ENCODE data around the gene KAZN.

Gene KAZN

GRCh38 chr1:15008783-15009729 lies 410.6 kb downstream of the KAZN start:
- DNase-seq (ENCODE audit: low spot score): no peak

DNA sequence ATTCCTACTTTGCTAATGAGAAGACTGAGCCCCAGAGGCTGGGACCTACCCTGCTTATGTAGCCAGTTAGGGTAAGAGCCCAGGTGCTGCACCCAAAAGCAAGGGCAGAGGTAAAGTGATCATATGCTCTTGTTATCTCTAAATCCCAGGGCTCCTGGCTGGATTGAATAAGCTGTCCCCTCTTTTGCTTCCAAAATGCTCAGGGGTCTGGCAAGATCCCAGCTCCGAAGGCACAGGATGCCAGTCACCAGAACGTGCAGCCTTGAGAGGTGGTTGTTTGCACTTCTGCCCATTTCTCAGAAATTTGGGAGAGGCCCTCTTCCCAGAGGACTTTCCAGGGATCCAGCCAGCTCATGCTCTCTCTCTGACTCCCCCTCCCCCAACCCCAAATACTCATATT lies 412.7 kb downstream of the KAZN start:
- peak; percentile 70 for DNase-seq (ENCODE audit: low spot score)

- no peak for DNase-seq (ENCODE audit: low spot score)
Observed at GRCh38 chr1:15011661-15012060, 413.2 kb downstream of the KAZN start.

- DNase-seq (ENCODE audit: low spot score): peak; percentile 84
Observed at GRCh38 chr1:15012822-15013221, 414.3 kb downstream of the KAZN start.

- no peak for DNase-seq (ENCODE audit: low spot score)
Observed at GRCh38 chr1:15013767-15014166, 415.3 kb downstream of the KAZN start.

DNA sequence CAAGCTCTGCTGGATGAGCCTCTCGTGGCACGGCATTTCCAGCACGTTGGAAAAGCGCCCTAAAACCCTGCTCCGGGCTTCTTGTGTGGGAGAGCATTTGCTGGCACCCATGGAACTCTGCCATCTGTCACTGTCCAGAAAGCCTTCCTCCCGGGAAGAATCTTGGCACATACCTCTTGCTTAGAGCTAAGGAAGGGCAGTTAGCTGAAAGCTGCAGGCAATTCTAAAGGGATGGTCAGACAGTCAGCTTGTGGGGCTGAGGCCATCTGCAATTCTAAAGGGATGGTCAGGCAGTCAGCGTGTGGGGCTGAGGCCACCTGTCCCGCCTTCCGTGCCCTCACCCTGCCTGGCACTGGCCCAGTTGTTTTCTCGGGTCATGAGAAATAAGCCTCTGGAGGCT lies 416.0 kb downstream of the KAZN start:
- peak; percentile 97 for DNase-seq (ENCODE audit: low spot score)

DNA sequence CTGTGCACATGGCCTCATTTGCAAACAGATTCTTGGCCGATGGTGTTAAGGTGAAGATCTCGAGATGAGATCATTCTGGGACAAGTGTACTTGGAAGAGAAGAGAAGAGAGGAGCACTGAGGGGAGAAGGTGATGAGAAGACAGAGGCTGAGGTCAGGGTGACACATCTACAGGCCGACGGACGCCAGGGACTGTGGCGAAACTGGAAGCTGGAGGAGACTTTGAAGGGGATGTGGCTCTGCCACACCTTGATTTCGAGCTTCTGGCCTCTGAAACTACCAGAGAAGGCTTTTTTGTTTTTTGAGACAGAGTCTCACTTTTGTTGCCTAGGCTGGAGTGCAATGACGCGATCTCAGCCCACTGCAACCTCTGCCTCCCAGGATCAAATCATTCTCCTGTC lies 417.5 kb downstream of the KAZN start:
- DNase-seq (ENCODE audit: low spot score): no peak

DNA sequence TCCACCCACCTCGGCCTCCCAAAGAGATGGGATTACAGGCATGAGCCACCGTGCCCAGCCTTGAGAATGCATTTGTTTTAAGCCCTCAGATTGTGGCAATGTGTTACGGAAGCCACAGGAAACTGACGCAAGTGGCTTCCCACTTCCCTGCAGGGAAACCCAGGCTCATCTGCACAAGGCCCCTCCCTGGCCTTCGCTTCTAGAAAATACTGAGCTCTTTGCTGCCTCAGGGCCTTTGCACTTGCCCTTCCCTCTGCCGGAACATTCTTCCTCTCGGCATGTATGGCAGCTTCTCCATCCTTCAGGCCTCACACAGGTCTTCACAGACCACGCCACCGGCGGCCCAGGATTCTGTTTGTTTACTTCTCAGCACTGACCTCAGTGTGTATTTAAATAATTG lies 418.0 kb downstream of the KAZN start:
- no peak for DNase-seq (ENCODE audit: low spot score)

DNA sequence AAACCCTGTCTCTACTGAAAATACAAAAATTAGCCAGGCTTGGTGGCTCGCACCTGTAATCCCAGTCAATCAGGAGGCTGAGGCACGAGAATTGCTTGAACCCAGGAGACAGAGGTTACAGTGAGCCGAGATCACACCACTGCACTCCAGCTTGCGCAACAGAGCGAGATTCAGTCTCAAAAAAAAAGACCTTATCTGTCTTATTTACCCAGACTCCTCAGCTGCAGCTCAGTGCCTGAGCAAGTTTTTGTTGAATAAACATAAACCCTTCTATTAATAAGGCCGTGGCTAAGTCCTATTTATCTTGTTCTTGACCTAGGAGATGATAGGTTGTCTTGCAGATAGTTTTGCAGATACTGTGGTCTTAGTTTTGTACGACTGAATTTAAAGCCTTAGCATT lies 418.6 kb downstream of the KAZN start:
- no peak for DNase-seq (ENCODE audit: low spot score)

DNA sequence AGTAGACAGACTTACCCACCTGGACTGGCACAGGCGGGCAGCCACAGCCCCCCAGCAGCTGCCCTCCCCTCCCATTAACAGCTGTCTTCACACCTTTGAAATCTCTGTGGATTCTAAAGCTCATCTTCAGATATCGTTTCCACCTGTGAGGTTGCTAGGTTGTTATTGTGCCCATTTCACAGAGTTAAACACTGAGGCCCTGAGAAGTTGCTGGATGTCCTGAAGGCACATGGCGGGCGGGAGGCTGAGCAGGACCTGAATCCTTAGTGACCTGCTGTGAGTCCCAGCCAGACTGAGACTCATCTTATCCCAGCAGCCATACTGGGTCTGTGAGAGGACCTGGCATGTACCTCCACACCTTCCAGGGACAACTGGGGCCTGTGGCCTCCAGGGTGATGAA lies 420.3 kb downstream of the KAZN start:
- no peak for DNase-seq (ENCODE audit: low spot score)

DNA sequence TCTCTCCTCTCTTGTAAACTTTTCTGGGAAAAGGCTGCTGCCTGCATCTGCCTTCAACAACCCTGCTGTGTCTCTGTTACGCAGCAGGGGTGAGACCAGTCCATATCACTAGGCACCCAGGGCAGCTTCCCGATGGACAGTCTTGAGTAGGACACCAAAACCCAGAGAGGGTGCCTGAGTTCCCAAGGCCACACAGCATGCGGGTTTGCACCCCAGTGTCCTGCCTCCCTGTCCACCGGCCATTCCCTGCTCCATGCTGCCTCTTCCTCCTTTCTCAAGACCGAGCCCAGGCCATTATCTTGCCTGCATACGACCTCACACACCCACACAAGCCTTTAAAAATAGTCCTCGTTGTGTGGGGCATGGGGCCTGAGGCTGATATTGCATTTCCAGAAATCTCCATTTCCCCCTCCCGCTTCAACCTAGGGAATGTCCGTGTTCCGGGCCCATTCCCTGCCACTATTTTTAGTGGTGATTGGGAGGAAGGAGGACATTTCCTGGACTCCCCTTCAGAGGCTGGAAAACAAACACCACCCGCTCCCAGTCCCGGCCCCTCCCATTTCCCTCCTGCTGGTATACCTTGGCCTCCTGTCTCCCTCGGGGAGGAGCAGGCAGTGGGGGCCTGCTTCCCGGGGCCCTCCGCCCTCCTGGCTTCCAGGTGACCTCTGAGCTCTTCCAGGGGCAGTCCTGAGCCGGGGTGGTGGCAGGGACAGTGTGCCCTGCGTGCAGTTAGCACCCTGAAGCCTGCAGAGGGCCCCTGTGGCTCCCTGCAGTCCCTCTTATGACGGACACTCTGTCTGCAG lies 422.7 kb downstream of the KAZN start:
- DNase-seq (ENCODE audit: low spot score): no peak

GRCh38 chr1:15022048-15022447 lies 423.6 kb downstream of the KAZN start:
- no peak for DNase-seq (ENCODE audit: low spot score)

DNA sequence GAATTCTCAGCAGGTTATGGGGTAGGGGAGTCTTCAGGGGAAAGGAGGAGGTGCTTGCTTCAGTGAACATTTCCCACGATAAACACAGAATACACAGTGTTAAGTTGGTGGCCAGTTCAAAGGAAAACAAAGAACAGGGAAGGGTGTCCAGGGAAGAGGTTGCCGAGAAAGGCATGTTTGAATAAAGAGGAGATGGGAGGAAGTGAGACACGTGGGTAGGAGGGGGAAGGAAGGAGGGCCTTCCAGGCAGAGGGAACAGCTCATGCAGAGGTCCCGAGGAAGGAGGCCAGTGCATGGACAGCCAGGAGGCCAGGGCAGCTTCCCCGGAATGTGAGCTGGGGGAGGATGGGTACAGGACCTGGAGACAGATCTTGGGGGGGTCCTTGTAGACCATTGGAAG lies 424.7 kb downstream of the KAZN start:
- no peak for DNase-seq (ENCODE audit: low spot score)

DNA sequence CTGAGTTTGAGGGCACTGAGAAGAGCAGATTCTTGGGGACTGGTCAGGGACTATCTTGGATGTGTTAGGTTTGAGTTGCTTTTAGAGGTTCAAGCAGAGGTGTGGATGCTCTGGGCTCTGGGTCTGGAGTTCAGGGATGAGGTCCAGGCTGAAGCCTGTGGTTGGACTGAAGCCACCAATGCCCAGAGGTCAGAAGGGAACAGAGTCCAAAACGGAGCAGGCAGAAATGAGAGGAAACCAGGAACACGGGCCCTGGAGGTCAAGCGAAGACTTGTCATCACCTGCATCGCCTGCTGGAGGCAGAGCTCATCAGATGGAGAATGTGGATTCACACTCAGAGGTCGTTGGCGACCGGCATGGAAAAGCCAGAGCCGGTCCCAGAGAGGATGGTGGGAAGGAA lies 425.5 kb downstream of the KAZN start:
- no peak for DNase-seq (ENCODE audit: low spot score)

- no peak for DNase-seq (ENCODE audit: low spot score)
Observed at GRCh38 chr1:15026117-15026489, 427.6 kb downstream of the KAZN start.

DNA sequence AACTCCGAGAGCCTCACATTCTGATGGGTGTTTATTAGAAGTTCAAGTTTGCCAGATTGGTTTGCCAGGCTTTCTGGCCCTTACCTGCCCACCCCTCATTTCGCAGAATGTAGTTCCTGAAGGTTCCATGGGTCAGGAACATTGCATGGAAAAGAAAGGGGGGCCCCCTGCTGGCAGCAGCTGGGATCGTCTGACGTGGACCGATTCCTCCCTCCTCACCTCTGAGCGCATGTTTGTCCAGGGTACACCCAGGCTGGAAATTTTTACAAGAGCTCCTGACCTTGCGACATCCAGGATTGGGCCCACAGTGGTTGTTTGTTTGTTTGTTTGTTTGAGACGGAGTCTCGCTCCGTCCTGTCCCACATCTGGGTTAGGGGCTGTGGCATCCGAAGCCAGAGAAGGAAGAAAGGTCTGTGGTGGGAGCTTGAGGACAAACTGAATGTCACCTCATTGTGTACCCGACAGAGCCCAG lies 429.1 kb downstream of the KAZN start:
- peak; percentile 72 for DNase-seq (ENCODE audit: low spot score)

DNA sequence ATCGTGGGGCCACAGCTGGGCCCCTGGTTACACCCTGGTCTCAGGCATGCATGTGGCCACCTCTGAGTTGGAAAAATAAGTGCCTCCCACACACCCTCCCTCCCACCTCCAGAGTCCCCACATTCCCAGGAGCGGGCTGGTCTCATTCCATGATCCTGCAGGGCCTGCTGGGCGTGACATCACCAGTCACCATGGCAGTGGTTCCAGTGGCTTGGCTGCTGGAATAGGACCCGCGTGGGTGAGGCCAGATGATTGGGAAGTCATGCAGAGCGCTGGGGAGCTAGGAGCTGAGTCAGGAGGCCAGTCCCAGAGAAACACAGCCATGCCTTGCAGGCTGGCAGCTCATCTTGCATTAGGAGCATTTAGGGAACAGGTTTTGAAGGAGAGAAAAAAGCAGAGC lies 429.6 kb downstream of the KAZN start:
- DNase-seq (ENCODE audit: low spot score): no peak

- DNase-seq (ENCODE audit: low spot score): no peak
Observed at GRCh38 chr1:15028616-15029015, 430.1 kb downstream of the KAZN start.

- no peak for DNase-seq (ENCODE audit: low spot score)
Observed at GRCh38 chr1:15029036-15029435, 430.6 kb downstream of the KAZN start.

- DNase-seq (ENCODE audit: low spot score): no peak
Observed at GRCh38 chr1:15029786-15030185, 431.3 kb downstream of the KAZN start.

DNA sequence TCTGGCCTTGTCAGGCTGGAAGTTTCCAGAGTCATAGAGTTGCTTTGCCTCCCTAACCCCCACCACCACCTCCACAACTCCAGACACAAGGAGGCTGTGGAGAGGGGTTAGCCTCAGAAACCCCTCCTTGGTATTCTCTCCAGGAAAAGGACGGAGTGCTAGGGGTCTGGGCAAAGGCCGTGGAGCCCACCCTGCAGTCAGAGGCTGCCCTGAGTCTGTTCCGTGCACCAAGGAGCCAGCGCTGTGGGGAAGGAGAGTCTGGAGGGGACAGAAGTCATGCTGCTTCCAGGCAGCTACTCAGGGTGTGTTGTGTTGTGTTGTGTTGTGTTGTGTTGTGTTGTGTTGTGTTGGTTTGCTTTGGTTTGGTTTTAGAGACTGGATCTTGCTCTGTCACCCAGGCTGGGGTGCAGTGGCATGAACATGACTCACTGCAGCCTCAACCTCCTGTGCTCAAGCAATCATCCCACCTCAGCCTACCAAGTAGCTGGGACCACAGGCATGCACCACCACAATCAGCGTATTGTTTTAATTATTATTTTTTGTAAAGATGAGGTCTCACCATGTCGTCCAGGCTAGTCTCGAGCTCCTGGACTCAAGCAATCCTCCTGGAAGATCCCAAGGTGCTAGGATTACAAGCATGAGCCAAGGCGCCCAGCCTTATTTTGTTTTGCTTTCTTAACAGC lies 432.9 kb downstream of the KAZN start:
- DNase-seq (ENCODE audit: low spot score): no peak

DNA sequence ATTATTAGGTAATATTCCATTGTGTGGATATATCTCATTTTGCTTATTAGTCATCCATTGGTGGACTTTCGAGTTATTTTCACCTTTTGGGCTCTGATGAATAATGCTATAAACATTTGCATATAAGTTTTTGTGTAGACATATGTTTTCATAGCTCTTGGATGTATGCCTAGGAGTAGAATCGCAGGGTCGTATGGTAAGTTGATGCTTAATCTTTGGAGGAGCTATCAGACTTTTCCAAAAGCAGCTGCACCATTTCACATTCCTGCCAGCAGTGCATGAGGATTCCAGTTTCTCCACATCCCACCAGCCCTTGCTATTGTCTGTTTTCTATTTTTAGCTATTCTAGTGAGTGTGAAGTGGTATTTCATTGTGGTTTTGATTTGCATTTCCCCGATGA lies 434.8 kb downstream of the KAZN start:
- no peak for DNase-seq (ENCODE audit: low spot score)

GRCh38 chr1:15034656-15035055 lies 436.2 kb downstream of the KAZN start:
- no peak for DNase-seq (ENCODE audit: low spot score)
